ENCODE results near the gene WHRN.

WHRN gene

GRCh38 chr9:114366334-114367128 is 138.7 kb downstream of the WHRN start:
- peak; percentile 89 for DNase-seq (ENCODE audit: low read depth, low spot score)

- DNase-seq (ENCODE audit: low read depth, low spot score), result no peak
Measured at GRCh38 chr9:114365194-114365593, 140.1 kb downstream of the WHRN start.

- DNase-seq (ENCODE audit: low read depth, low spot score), result peak; percentile 66
Measured at GRCh38 chr9:114364134-114365041, 140.9 kb downstream of the WHRN start.

GRCh38 chr9:114363424-114363823 is 141.8 kb downstream of the WHRN start:
- DNase-seq (ENCODE audit: low read depth, low spot score), result no peak

- DNase-seq (ENCODE audit: low read depth, low spot score), result no peak
Measured at GRCh38 chr9:114362394-114362793, 142.9 kb downstream of the WHRN start.

- no peak for DNase-seq (ENCODE audit: low read depth, low spot score)
Measured at GRCh38 chr9:114361542-114361941, 143.7 kb downstream of the WHRN start.

- DNase-seq (ENCODE audit: low read depth, low spot score), result no peak
Measured at GRCh38 chr9:114359801-114360200, 145.5 kb downstream of the WHRN start.

GRCh38 chr9:114357911-114358328 is 147.4 kb downstream of the WHRN start:
- DNase-seq (ENCODE audit: low read depth, low spot score), result no peak

- no peak for DNase-seq (ENCODE audit: low read depth, low spot score)
Measured at GRCh38 chr9:114357360-114357759, 147.9 kb downstream of the WHRN start.

- peak; percentile 12 for DNase-seq (ENCODE audit: low read depth, low spot score)
Measured at GRCh38 chr9:114356792-114357191, 148.5 kb downstream of the WHRN start.

GRCh38 chr9:114355821-114356220 is 149.5 kb downstream of the WHRN start:
- peak; percentile 20 for DNase-seq (ENCODE audit: low read depth, low spot score)
